Liver (tissue), 3 donors: ENCODE results near the gene BGN.

Experiments
- CTCF ChIP-seq: fragments of 150-350 bp; IDR thresholded peaks from 2 replicates; pipeline ENCODE4 v1.5.1; 2017; ENCODE audit warnings: improper control_type of control experiment, low read depth, low read length; ENCODE audit not compliant: missing input control
- MAX ChIP-seq: IDR thresholded peaks from 2 replicates; pipeline ENCODE4 v1.6.1; 2016; ENCODE audit warnings: antibody characterized with exemption
- REST ChIP-seq: IDR thresholded peaks from 2 replicates; pipeline ENCODE4 v1.6.1; 2016; ENCODE audit warnings: antibody characterized with exemption, mild to moderate bottlenecking
- SP1 ChIP-seq: IDR thresholded peaks from 2 replicates; pipeline ENCODE4 v1.6.1; 2018; ENCODE audit warnings: antibody characterized with exemption, mild to moderate bottlenecking
- ZBTB33 ChIP-seq: IDR thresholded peaks from 2 replicates; pipeline ENCODE4 v1.6.1; 2016; ENCODE audit warnings: antibody characterized with exemption
- donor health status: healthy.
- donor health status: healthy.

GRCh38 chrX:153557618-153558355 lies 63.0 kb downstream of the BGN start:
- TF ChIP-seq CTCF (no peak), SP1 (no peak), ZBTB33 (no peak), MAX (no peak), REST (no peak)
